K562 (cell line): ENCODE results near the gene NRN1L. TPM values are rescaled to one million over a fixed set of nuclear protein-coding genes. Genes with fewer than 3 reads are reported as not detected.
A peak's percentile ranks its signal among the peaks of the same experiment; 100 is the strongest.
"Not testable (repeated sequence)": the region's sequence is repeated elsewhere in the genome, so short reads cannot be mapped to it uniquely, and the experiment has no call there.

Source experiments
- ATAC-seq: fragments of 200-7000 bp; cut with Tn5 transposase; 3 replicates; pipeline ENCODE4 v1.9.1; 2020; ENCODE audit warnings: moderate library complexity
- BruUV-seq: library from RNA; stranded (reverse); fragments of 400-500 nt; replicated peaks from 2 replicates; lab custom pipeline; 2021; lab: Mats Ljungman, UMichigan
- CTCF ChIA-PET: fragments of 300-600 bp; formaldehyde crosslinking; extraction: SDS; loops from one replicate; lab custom pipeline; 2021; ENCODE audit warnings: low intra/inter-chr PET ratio; lab: Yijun Ruan, JAX
- POLR2A ChIA-PET: fragments of 300-600, 350-650 bp; sonication (Branson Sonifier 250); formaldehyde crosslinking; extraction: SDS; loops from one replicate; lab custom pipeline; 2021; ENCODE audit warnings: antibody characterized with exemption, inconsistent platforms; lab: Yijun Ruan, JAX
- DNase-seq, 4 experiments: peaks; one replicate each; pipeline versions ENCODE4 v3.0.0 to v3.0.0-alpha.2; 2011 to 2018; ENCODE audit warnings: low spot score in 3 of 4, mixed read lengths in 3 of 4; ENCODE audit errors: extremely low read depth in 1 of 4
- FAIRE-seq: peaks from 2 replicates; lab custom pipeline; 2011; peaks lifted over from hg19 to GRCh38; lab: Jason Lieb, UNC
- H2AFZ ChIP-seq: 2 replicates; pipeline ENCODE4 v1.6.0; 2011; ENCODE audit warnings: low read depth, low read length, control low read depth, inconsistent platforms
- H3K27ac ChIP-seq: fragments of 200-600 bp; 3 replicates; pipeline ENCODE4 v1.8.0; 2011; ENCODE audit warnings: low read depth, mild to moderate bottlenecking, control low read depth, inconsistent platforms, low read length, moderate library complexity, mixed read lengths; ENCODE audit errors: extremely low read depth
- H3K27me3 ChIP-seq, 2 experiments: fragments of 300-600 bp in 1 of 2; 2 replicates in 1 of 2; 3 replicates in 1 of 2; pipeline versions ENCODE4 v1.6.0 to v1.8.0; 2011; ENCODE audit warnings: inconsistent platforms in 2 of 2, low read length in 2 of 2, mild to moderate bottlenecking in 1 of 2, mixed read lengths in 1 of 2, moderate library complexity in 1 of 2; ENCODE audit not compliant: control insufficient read depth in 2 of 2, insufficient read depth in 2 of 2
- H3K36me3 ChIP-seq: fragments of 300-600 bp; 3 replicates; pipeline ENCODE4 v1.8.0; 2011; ENCODE audit warnings: mild to moderate bottlenecking, low read length, inconsistent platforms; ENCODE audit not compliant: control insufficient read depth, insufficient read depth
- H3K4me1 ChIP-seq, 2 experiments: fragments of 200-600 bp in 1 of 2; replicated peaks in 1 of 2; 2 replicates in 1 of 2; 3 replicates in 1 of 2; pipeline versions ENCODE4 v1.5.1 to v1.8.0; 2011; ENCODE audit warnings: inconsistent platforms in 2 of 2, low read length in 2 of 2, mild to moderate bottlenecking in 1 of 2, mixed read lengths in 1 of 2, moderate library complexity in 1 of 2; ENCODE audit not compliant: control insufficient read depth in 2 of 2, insufficient read depth in 2 of 2
- H3K4me2 ChIP-seq: 2 replicates; pipeline ENCODE4 v1.6.1; 2011; ENCODE audit warnings: low read length, control low read depth, inconsistent platforms, mixed read lengths; ENCODE audit not compliant: insufficient read depth
- H3K4me3 ChIP-seq: fragments of 200-600 bp; sonication (generic), shearing (Covaris generic); 2 replicates; pipeline ENCODE4 v1.5.1; 2016; ENCODE audit warnings: control low read depth, inconsistent platforms
- H3K79me2 ChIP-seq: fragments of 200-600 bp; 3 replicates; pipeline ENCODE4 v1.8.0; 2011; ENCODE audit warnings: low read length, inconsistent platforms; ENCODE audit not compliant: control insufficient read depth, insufficient read depth
- H3K9ac ChIP-seq, 2 experiments: 2 replicates each; pipeline versions ENCODE4 v1.6.0 to v1.6.1; 2011; ENCODE audit warnings: low read depth in 2 of 2, low read length in 2 of 2, control low read depth in 1 of 2, inconsistent platforms in 1 of 2, mild to moderate bottlenecking in 1 of 2, mixed read lengths in 1 of 2; ENCODE audit not compliant: insufficient read depth in 1 of 2
- H3K9me1 ChIP-seq: one replicate; pipeline ENCODE4 v1.6.0; 2011; ENCODE audit warnings: inconsistent platforms, mild to moderate bottlenecking, low read length, moderate library complexity; ENCODE audit not compliant: control insufficient read depth, insufficient read depth
- H3K9me3 ChIP-seq: replicated peaks from 2 replicates; pipeline ENCODE4 v1.5.1; 2011; ENCODE audit warnings: low read depth, low read length, inconsistent platforms; ENCODE audit not compliant: control insufficient read depth, insufficient read depth
- H4K20me1 ChIP-seq: replicated peaks from 2 replicates; pipeline ENCODE4 v1.6.1; 2011; ENCODE audit warnings: low read length, inconsistent platforms, mixed read lengths; ENCODE audit not compliant: control insufficient read depth, insufficient read depth
- HDAC6 ChIP-seq: IDR thresholded peaks from 2 replicates; pipeline ENCODE4 v1.6.1; 2012; ENCODE audit warnings: low read depth, mild to moderate bottlenecking, control low read depth, inconsistent platforms, low read length, moderate library complexity
- ZBED1 ChIP-seq: IDR thresholded peaks from 2 replicates; pipeline ENCODE4 v1.6.1; 2014
- WGBS: fragments of 100-300 bp; shearing (Covaris generic); methylation state at CpG from one replicate; pipeline ENCODE4 v1.1.6; 2016; ENCODE audit warnings: low coverage, mixed read lengths; ENCODE audit not compliant: insufficient coverage; ENCODE audit errors: missing lambda C conversion rate; 5-methylcytosine and 5-hydroxymethylcytosine counted together
- in situ Hi-C: fragments of 300-500 bp; cut with MboI; formaldehyde crosslinking; loops from 4 replicates; pipeline ENCODE4 v1.15.0; 2018; ENCODE audit warnings: inconsistent platforms, mixed read lengths
- intact Hi-C: fragments of 100-400 bp; cut with micrococcal nuclease; formaldehyde crosslinking; loops from 2 replicates; pipeline ENCODE4 v1.14.2; 2022
- polyA plus RNA-seq, 8 experiments: library from polyadenylated mRNA; depleted of rRNA in 4 of 8; stranded (reverse) in 5 of 8; unstranded in 3 of 8; fragments of >200 nt; fragmentation: Nextera tagmentation in 2 of 8; fragmentation: Illumina TruSeq in 1 of 8; extraction: Ambion mirVana in 2 of 8; extraction: Trizol in 1 of 8; gene quantifications; 2 replicates each; pipeline versions ENCODE4 v1.2.1 to v1.2.3, GENCODE V29; 2011 to 2014; ENCODE audit warnings: inconsistent platforms in 1 of 8, missing spikeins in 1 of 8
- total RNA-seq, 7 experiments: library from RNA; depleted of rRNA in 6 of 7; stranded (reverse); fragments of >200 nt in 6 of 7; fragmentation: Illumina TruSeq in 2 of 7; extraction: Trizol in 2 of 7; gene quantifications; 2 replicates each; pipeline versions ENCODE4 v1.2.1 to v1.2.3, GENCODE V29; 2011 to 2021; ENCODE audit warnings: low replicate concordance in 1 of 7
- TF ChIP-seq, protein P1 (sequence below): fragments of 450-650 bp; IDR thresholded peaks from 2 replicates; pipeline ENCODE4 v1.6.1; 2016

Gene NRN1L
- total and polyA plus RNA-seq, 9 of the 15 experiments (the other 6 are each of a cell fraction or from before 2014, with no cell fraction given), result 0.22 to 0.86 (median 0.61) TPM; not detected in 5

- DNase-seq, H3K9me3 ChIP-seq, H3K27ac ChIP-seq, in situ Hi-C loops, H3K4me2 ChIP-seq, FAIRE-seq, H2AFZ ChIP-seq, H3K4me3 ChIP-seq, H3K9me1 ChIP-seq, H3K27me3 ChIP-seq, ATAC-seq, BruUV-seq, intact Hi-C loops: not testable (repeated sequence)
- peaks cover 27% of the 10 kb centered on the region for H4K20me1 ChIP-seq
- 89% methylated on average over 5 of the region's 6 CpGs for WGBS
- ChIA-PET POLR2A (interaction anchor here (0.6 to 1.3 kb wide), 4 partner anchors 10 to 229 kb away, joined by 3 to 4 read pairs (median 4); no protein-coding TSS in a partner anchor), CTCF (interaction anchor here (1.7 kb wide), 1 partner anchor 47 kb away, joined by 13 read pairs; no protein-coding TSS in a partner anchor)
- peaks cover 80% of the 10 kb centered on the region; the same call in 2 of the 3 replicates for H3K36me3 ChIP-seq
- H3K4me1 ChIP-seq, result peaks cover 10 to 11% of the 10 kb centered on the region in 2 experiments; a peak in 4 of 5 replicates
- H3K79me2 ChIP-seq, result peaks cover 58% of the 10 kb centered on the region
- peak overlapping the region in 1 of 2 experiments; percentile 31; a peak in 1 of 4 replicates for H3K9ac ChIP-seq
These were observed 20.6 kb upstream of the NRN1L start for GRCh38 chr16:67864044-67864443.

- Histone ChIP-seq H3K79me2 (peaks cover 53% of the 10 kb centered on the region), H3K4me2 (no peak overlapping the region), H3K9me1 (no peaks in the 10 kb centered on the region), H3K4me3 (no peak overlapping the region), H3K4me1 (peaks cover 10 to 11% of the 10 kb centered on the region in 2 experiments; a peak in 4 of 5 replicates), H3K27ac (no peak overlapping the region), H2AFZ (no peak overlapping the region), H3K36me3 (peaks cover 84% of the 10 kb centered on the region; the same call in 2 of the 3 replicates), H3K9me3 (no peaks in the 10 kb centered on the region), H3K9ac (no peak overlapping the region), H4K20me1 (peaks cover 27% of the 10 kb centered on the region), H3K27me3 (no peaks in the 10 kb centered on the region)
- in situ Hi-C loops, result no loop called here
- CTCF ChIA-PET, result interaction anchor here (0.6 to 1.7 kb wide), 3 partner anchors 23 to 192 kb away, joined by 3 to 13 read pairs (median 4); no protein-coding TSS in a partner anchor
- POLR2A ChIA-PET, result interaction anchor here (0.7 kb wide), 1 partner anchor 12 kb away, joined by 3 read pairs; no protein-coding TSS in a partner anchor
- ATAC-seq (peak; percentile 59; the same call in 2 of the 3 replicates), DNase-seq (no peak), FAIRE-seq (no peak)
- 60% methylated on average over 2 of the region's 2 CpGs for WGBS
- TF ChIP-seq, protein P1, sequence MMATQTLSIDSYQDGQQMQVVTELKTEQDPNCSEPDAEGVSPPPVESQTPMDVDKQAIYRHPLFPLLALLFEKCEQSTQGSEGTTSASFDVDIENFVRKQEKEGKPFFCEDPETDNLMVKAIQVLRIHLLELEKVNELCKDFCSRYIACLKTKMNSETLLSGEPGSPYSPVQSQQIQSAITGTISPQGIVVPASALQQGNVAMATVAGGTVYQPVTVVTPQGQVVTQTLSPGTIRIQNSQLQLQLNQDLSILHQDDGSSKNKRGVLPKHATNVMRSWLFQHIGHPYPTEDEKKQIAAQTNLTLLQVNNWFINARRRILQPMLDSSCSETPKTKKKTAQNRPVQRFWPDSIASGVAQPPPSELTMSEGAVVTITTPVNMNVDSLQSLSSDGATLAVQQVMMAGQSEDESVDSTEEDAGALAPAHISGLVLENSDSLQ, result no peak
- TF ChIP-seq HDAC6 (no peak), ZBED1 (no peak)
- no TSS peak for BruUV-seq
- intact Hi-C loops, result no loop called here
These were observed 20.1 kb upstream of the NRN1L start for GRCh38 chr16:67864594-67864993.
